ENCODE data around the gene LYAR. TPM values are rescaled to one million over a fixed set of nuclear protein-coding genes. Genes with fewer than 3 reads are reported as not detected.
A peak's percentile ranks its signal among the peaks of the same experiment; 100 is the strongest.

Gene LYAR
- total and polyA plus RNA-seq, 2 of the 4 experiments (the other 2 are of a cell fraction) = 5.4 to 8.2 TPM

DNA sequence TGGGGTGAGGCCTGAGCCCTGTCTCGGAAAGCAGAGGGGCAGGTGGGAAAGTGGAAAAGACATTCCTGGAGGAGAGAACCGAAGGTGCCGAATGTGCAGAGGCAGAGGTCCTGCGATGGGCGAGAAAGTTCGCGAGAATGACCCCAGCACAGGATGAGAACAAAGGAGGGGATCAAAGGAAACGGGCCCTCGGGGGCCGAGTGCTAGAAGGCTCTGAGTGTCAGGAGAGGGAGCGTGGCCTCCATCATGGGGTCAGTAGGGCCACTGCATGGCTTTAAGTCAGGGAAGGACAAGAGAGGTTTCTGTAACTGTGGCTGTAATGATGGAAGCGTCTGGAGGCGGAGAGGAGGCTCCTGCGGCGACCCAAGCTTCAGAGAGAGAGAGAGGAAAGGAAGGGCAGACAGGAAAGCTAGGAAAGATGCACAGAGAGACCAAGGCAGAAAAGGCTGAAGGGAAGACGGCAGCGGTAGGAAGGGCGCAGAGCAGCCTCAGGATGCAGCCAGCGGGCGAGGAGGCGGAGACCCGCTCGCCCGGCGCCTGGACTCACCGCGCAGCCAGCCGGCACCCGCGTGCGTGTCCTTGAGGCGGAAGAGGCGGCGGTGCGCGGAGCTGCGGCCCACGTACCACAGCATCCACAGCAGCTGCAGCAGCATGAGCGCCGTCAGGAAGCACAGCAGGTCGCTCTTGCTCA is 63.9 kb downstream of the LYAR start:
- BruUV-seq (replicated peaks) = no TSS peak
- no peak overlapping the region for H3K9ac ChIP-seq (ENCODE audit: low read depth, low read length)
- no peaks in the 10 kb centered on the region for H4K20me1 ChIP-seq (ENCODE audit: insufficient read depth, low read length)
- CTCF ChIA-PET = no interaction called here
- 25% methylated on average over 4 of the region's 41 CpGs; no CpG with 5 or more reads in 1 of the 2 experiments for WGBS, 2 experiments (ENCODE audit: extremely low coverage in 2 of 2, insufficient read length in 1 of 2)
- H2BK15ac ChIP-seq (ENCODE audit: low read depth, low read length) = no peak overlapping the region
- no peak overlapping the region for H3K18ac ChIP-seq (ENCODE audit: low read depth, low read length)
- H3K4me1 ChIP-seq (ENCODE audit: control insufficient read depth, insufficient read depth, low read length) = no peaks in the 10 kb centered on the region
- H3K36me3 ChIP-seq (ENCODE audit: control insufficient read depth, insufficient read depth, low read length) = no peaks in the 10 kb centered on the region
- no peak overlapping the region for H4K5ac ChIP-seq (ENCODE audit: low read depth, low read length)
- in situ Hi-C loops (cut with MboI; ENCODE audit: low sequenced_read_pairs) = no loop called here
- no peak overlapping the region for H2BK120ac ChIP-seq (ENCODE audit: low read depth, low read length)
- H2AFZ ChIP-seq (replicated peaks; ENCODE audit: low read length, poor library complexity) = no peak overlapping the region
- ATAC-seq (ENCODE audit: low read depth) (no peak), DNase-seq (peak; percentile 2)
- peaks cover 44% of the 10 kb centered on the region for H3K27me3 ChIP-seq (ENCODE audit: control insufficient read depth, insufficient read depth, low read length)
- intact Hi-C loops (cut with micrococcal nuclease) = no loop called here
- peaks cover 4% of the 10 kb centered on the region; the same call in 1 of the 2 replicates for H3K9me3 ChIP-seq (ENCODE audit: control insufficient read depth, insufficient read depth, low read length)
- no peak overlapping the region for H3K4ac ChIP-seq (ENCODE audit: low read depth, low read length)
- no peak overlapping the region for H3K56ac ChIP-seq (ENCODE audit: extremely low read depth, insufficient read depth, low read length)
- H3K27ac ChIP-seq (ENCODE audit: insufficient read depth, low read length) = no peak overlapping the region
- POLR2A ChIA-PET (ENCODE audit: unreplicated experiment) = no interaction called here
- no peak overlapping the region for H2BK5ac ChIP-seq (ENCODE audit: low read depth, low read length, poor library complexity, severe bottlenecking)
- H3K23ac ChIP-seq (ENCODE audit: low read depth, low read length) = no peak overlapping the region
- no peak for TF ChIP-seq POLR2A (IDR thresholded peaks at IDR 0.05; ENCODE audit: low read depth, low read length)
- TF ChIP-seq BHLHE40 (IDR thresholded peaks at IDR 0.05; ENCODE audit: low read depth, low read length) = no peak
- no peak for TF ChIP-seq CHD1 (IDR thresholded peaks at IDR 0.05; ENCODE audit: low read depth, low read length)
- no peak for TF ChIP-seq MXI1 (IDR thresholded peaks at IDR 0.05; ENCODE audit: borderline replicate concordance, low read depth, low read length)
- no peak for TF ChIP-seq FOS (IDR thresholded peaks at IDR 0.05; ENCODE audit: low read depth, low read length)
- TF ChIP-seq RFX5 (IDR thresholded peaks at IDR 0.05; ENCODE audit: low read depth, low read length) = no peak
- no peaks in the 10 kb centered on the region for H3K9me1 ChIP-seq (ENCODE audit: insufficient read depth, low read length)
- no peak overlapping the region for H2AK5ac ChIP-seq (ENCODE audit: low read depth, low read length)
- no peak overlapping the region for H3K14ac ChIP-seq (replicated peaks; ENCODE audit: low read depth, low read length)
- H2AK9ac ChIP-seq (replicated peaks; ENCODE audit: low read depth, low read length, poor library complexity) = no peak overlapping the region
- no peak overlapping the region for H4K91ac ChIP-seq (ENCODE audit: insufficient read depth, low read depth, low read length)
- H3K79me1 ChIP-seq (ENCODE audit: low read depth in 1 of 2, low read length in 2 of 2) = no peaks in the 10 kb centered on the region
- no peak overlapping the region for H3K4me3 ChIP-seq (ENCODE audit: insufficient read depth, low read depth, low read length)
- no peak overlapping the region for H3K4me2 ChIP-seq (ENCODE audit: low read depth, low read length)
- dilution Hi-C loops (cut with HindIII; ENCODE audit: low sequenced_read_pairs, unreplicated experiment) = no loop called here
- H4K8ac ChIP-seq (ENCODE audit: low read depth in 2 of 2, low read length in 2 of 2) = no peak overlapping the region
- no peak overlapping the region for H2BK20ac ChIP-seq (ENCODE audit: low read depth, low read length)

Other genes with a start within 250 kb of the LYAR start
- gene OTOP1, start 63.2 kb downstream of the LYAR start, total RNA-seq (2012; rRNA removed) = not detected in 2 replicates
- gene OTOP1, start 63.2 kb downstream of the LYAR start, polyA plus RNA-seq (2012; rRNA removed) = not detected in 2 replicates
- 21.9 and 27.2 TPM in 2 replicates for gene TMEM128, start 41.9 kb downstream of the LYAR start, total RNA-seq (2012; rRNA removed)
- gene TMEM128, start 41.9 kb downstream of the LYAR start, polyA plus RNA-seq (2012; rRNA removed) = 16.3 and 22.6 TPM in 2 replicates
- 4.2 and 4.8 TPM in 2 replicates for gene ZBTB49, start 97 bp upstream of the LYAR start, total RNA-seq (2012; rRNA removed)
- gene ZBTB49, start 97 bp upstream of the LYAR start, polyA plus RNA-seq (2012; rRNA removed) = 3.2 TPM in 2 replicates
- gene NSG1, start 96.9 kb upstream of the LYAR start, total RNA-seq (2012; rRNA removed) = 0.56 and 0.72 TPM in 2 replicates
- 0.90 and 1.6 TPM in 2 replicates for gene NSG1, start 96.9 kb upstream of the LYAR start, polyA plus RNA-seq (2012; rRNA removed)